Measurements from ENCODE around the gene WIPF3.
"Not testable (repeated sequence)": the region's sequence is repeated elsewhere in the genome, so short reads cannot be mapped to it uniquely, and the experiment has no call there.

The WIPF3 gene

DNA sequence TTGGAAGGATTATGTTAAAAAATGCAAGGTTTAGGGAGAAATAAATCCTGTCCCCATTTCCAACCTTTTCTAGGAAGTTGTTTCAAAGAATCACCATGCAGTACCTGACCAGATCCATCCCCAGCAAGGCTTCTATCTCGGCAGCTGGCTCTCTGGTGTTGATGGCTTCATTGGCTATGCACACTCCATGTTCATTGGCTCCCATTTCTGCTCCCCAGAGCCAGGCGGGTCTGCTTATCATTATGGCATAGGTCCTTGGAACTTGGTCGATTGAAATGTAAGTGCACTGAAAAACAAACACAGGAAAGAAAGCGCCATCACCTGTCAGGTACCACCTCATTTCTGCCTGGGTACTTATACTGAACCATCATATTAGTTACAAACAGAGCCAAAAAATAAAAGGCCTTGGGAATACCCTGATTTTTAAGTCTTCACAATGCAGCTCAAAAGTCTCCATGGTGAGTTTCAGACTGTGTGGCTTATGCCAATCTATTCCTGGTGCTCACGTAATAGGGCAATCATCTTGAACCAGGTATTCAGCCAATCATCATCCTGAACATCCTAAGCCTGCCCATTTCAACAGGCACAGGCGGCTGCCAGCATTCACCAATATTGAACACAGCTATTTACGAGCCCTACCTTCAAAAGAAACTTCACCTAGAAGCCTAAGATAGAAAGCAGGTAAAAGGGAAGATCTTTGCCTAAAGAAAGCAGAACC lies 148.9 kb downstream of the WIPF3 start:
- no peak for DNase-seq (ENCODE audit: low read depth)

DNA sequence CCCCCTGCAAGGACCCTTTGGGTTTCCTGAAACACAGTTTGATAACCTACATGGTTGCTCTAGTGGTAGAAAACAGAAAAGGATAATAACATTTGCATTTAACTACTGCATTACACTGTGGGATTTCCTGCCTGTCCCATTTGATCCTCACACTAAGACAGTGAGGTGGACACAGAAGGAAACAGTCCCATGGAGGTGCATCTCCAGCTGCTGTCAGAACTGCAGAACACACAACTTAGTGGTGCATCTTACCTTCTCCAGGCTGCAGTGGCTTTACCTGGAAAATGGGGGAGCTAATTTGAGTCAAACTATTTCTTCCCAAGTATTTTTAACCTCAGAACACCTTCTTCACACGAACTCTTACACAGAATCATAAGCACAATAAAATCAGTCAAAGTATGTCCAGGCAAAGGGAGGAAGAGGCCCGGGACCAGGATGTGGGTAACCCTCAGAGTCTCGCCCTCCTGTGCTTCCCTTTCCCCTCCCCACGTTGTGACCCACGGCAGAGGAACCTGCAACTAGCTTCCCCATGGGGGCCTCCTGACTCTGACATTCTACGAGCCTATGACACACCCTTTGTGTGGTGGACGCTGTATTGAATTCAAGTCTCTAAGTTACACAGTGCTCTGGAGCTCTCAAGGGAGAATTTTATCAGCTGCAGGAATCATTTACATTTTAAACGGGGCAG lies 149.6 kb downstream of the WIPF3 start:
- no peak for DNase-seq (ENCODE audit: low read depth)

DNA sequence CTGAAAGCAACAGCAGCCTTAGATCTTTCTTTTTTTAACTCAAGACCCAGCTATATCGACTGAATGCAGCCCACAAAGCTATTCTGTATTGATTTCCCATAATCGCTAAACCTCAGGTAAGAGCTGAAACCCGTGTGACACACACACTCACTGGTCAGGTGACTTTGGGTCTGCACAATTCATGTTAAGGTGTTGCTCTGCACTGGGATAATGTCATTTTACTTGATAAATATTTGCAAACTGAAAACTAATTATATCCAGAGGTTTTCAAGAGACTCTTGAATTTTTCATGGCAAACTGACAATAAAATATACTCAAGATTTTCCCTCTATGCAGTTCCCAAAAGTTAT lies 150.2 kb downstream of the WIPF3 start:
- no peak for DNase-seq (ENCODE audit: low read depth)

DNA sequence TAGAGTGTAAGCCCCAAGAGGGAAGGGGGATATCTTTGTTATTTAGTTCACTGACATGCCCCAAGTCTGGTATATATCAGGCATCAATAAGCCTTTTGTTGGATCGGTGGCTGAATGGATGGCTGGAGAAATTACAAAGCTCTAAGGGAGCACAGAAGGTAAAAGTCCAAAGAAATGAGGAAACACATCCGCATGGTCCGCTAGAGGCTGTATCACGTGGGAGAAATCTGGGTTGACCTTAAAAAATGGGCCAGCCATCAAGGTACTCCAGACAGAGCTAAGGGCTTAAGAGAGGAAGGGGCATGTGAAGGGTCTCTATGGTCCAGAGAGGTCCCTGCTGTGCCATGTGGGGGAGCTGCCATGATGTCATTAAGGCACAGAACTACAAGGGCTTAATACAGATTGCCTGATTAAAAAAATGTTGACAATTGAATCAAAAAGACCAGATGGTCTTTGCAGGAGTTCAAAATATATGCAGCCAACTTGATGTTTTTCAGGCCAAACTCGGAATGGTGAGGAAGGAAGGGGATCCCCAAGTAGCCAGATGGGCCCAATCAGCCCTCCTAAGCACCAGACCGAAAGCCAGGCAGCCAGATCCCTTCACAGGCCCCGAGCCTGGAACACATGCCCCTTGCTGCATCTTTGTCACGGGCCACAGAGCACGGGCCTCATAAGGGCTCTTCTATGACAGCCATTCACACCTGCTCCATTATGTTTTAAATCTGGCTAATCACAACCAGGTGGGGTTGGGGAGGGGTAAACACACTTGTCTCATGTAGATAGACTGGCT lies 151.4 kb downstream of the WIPF3 start:
- DNase-seq (ENCODE audit: low read depth), result no peak

DNA sequence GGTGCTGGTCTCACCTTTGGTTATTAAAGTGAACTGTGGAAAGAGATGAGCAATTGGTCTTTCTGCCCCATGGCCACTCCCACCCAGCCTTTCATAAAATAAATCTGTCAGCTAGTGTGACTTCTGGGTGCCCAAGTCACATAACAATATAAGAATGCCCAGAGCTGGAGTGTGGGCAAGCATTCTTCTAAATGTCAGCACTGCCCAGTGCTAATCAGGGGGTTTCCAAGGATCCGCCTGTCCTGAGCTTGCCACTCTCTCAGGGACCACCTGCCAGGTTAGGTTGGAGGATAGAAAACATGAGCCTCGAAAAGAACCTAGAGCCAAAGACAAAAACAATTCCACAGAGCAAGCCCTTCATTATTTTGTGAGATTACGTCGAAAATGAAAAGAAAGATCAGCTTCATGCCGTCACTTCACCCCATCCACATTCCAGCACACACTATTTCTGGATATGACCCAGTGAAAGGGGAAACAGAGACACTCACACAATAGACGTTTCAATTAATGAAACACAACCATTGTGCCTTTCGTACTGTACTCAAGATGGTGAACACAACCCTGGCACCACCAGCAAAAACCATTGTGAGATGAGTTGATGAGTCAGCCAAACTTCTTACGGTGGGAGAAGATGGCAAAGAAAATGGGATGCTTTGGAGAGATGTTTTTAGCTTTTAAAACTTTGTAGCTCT lies 152.5 kb downstream of the WIPF3 start:
- no peak for DNase-seq (ENCODE audit: low read depth)

DNA sequence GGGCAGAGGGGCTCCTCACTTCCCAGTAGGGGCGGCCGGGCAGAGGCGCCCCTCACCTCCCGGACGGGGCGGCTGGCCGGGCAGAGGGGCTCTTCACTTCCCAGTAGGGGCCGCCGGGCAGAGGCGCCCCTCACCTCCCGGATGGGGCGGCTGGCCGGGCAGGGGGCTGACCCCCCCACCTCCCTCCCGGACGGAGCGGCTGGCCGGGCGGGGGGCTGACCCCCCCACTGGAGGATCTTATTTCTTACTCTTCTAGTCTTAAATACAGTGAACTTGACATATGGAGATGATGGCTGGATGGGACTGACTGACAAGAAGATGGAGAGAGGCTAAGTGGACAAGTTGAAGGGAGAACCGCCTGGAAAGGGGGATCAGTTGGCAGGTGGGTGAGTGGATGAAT lies 155.3 kb downstream of the WIPF3 start:
- not testable (repeated sequence) for DNase-seq (ENCODE audit: low read depth)

DNA sequence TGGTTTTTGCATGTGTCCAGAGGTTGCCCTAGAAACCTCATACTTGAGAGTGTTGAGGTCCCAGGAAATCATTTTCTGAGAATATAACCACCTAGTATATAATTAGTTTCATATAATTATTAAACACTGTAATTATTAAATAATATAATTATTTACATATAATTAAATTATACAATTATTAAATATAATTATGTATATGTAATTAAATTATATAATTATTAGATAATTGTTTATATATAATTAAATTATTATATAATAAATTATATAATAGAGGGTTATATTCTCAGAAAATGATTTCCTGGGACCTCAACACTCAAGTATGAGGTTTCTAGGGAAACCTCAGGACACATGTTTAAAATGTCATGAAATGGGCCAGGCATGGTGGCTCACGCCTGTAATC lies 155.7 kb downstream of the WIPF3 start:
- DNase-seq (ENCODE audit: low read depth), result no peak

DNA sequence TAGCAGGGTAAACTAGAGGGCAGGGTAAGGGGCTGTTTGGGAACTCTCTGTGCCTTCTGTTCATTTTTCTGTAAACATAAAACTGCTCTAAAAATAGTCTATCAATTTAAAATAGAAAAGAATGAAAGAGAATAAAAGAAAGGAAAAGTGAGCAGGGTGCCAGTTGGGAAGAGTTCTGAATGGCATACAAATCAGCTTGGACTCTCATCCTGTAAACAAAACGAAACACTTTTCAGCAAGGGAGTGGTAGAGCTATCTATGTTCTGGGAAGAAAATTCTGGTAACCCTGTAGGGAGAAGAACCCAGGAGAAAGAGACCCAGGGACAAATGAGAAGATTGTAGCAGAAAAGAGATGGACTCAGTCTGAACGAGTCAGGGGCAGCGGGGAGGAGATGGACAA lies 158.7 kb downstream of the WIPF3 start:
- no peak for DNase-seq (ENCODE audit: low read depth)

Data from stimulated activated CD4-positive, alpha-beta T cell treated with anti-CD3 and anti-CD28 coated beads, Interleukin-2, amount 100 ng/mL, for 4 hours (primary cell).